WTC11 (cell line): ENCODE data around the gene KIF26A. TPM values are rescaled to one million over a fixed set of nuclear protein-coding genes. Genes with fewer than 3 reads are reported as not detected.

Experiments used
- ATF6 ChIP-seq: sonication (generic); formaldehyde crosslinking; IDR thresholded peaks from 2 replicates; pipeline ENCODE4 v1.8.1; 2023; ENCODE audit warnings: mild to moderate bottlenecking, missing genetic modification reagents
- FOXK1 ChIP-seq: sonication (generic); formaldehyde crosslinking; IDR thresholded peaks from 2 replicates; pipeline ENCODE4 v1.8.0; 2022; ENCODE audit warnings: mild to moderate bottlenecking, moderate library complexity, missing genetic modification reagents
- ZNF512 ChIP-seq: sonication (generic); formaldehyde crosslinking; IDR thresholded peaks from 2 replicates; pipeline ENCODE4 v1.8.1; 2022; ENCODE audit warnings: missing genetic modification reagents, borderline replicate concordance
- microRNA-seq: library from miRNA; unstranded; fragments of <30 nt; microRNA quantifications from one replicate; pipeline ENCODE4 v1.2.0, GENCODE V29; 2022; ENCODE audit warnings: borderline number of aligned reads
- total RNA-seq: library from RNA; stranded (reverse); gene quantifications from 3 replicates; pipeline ENCODE4 v1.2.3, GENCODE V29; 2021

KIF26A gene
- total RNA-seq, 1 experiment from 2014 or later, result 53.4 TPM

- TF ChIP-seq ATF6 (CRISPR knock-in tag), result no peak
- TF ChIP-seq ZNF512 (CRISPR knock-in tag), result no peak
- no peak for TF ChIP-seq FOXK1
Measured at GRCh38 chr14:104230119-104230815, 91.9 kb downstream of the KIF26A start (continued).

Small RNAs within 50 kb of the gene (microRNA-seq; reads per million reads assigned to microRNA genes)
- gene MIR203A (not detected), gene MIR203B (not detected)

Other genes with a start within 250 kb of the KIF26A start
- 0.05 to 0.17 TPM in 2 of 3 replicates, not detected in the other for gene TDRD9, start 210.1 kb upstream of the KIF26A start, total RNA-seq
- gene RD3L, start 196.1 kb upstream of the KIF26A start, total RNA-seq, result not detected in 3 replicates
- gene ASPG, start 52.9 kb upstream of the KIF26A start, total RNA-seq, result 3.4 to 3.8 TPM (median 3.5 TPM) in 3 replicates